ENCODE data around the gene VAMP8.
"Not testable (repeated sequence)": the region's sequence is repeated elsewhere in the genome, so short reads cannot be mapped to it uniquely, and the experiment has no call there.

VAMP8 gene

GRCh38 chr2:85589181-85589580, 11.8 kb downstream of the VAMP8 start:
- TF ChIP-seq NFRKB (IDR thresholded peaks at IDR 0.05) (no peak), FOXK2 (IDR thresholded peaks at IDR 0.05) (no peak), L3MBTL2 (conservative IDR thresholded peaks at IDR 0.05) (no peak), BHLHE40 (IDR thresholded peaks at IDR 0.05; ENCODE audit: borderline replicate concordance) (no peak), CTBP1 (IDR thresholded peaks at IDR 0.05; ENCODE audit: borderline replicate concordance) (no peak), PKNOX1 (IDR thresholded peaks at IDR 0.05) (no peak), ZNF384 (IDR thresholded peaks at IDR 0.05) (no peak), SP1 (IDR thresholded peaks at IDR 0.05) (no peak), LEF1 (IDR thresholded peaks at IDR 0.05; ENCODE audit: borderline replicate concordance) (no peak)
- DNase-seq (ENCODE audit: extremely low spot score) = no peak
- CTCF ChIA-PET = no interaction called here
- POLR2A ChIA-PET = interaction anchor here (2.0 kb wide), 1 partner anchor 29 kb away, joined by 8 read pairs; the partner anchor contains the start of gene GGCX

DNA sequence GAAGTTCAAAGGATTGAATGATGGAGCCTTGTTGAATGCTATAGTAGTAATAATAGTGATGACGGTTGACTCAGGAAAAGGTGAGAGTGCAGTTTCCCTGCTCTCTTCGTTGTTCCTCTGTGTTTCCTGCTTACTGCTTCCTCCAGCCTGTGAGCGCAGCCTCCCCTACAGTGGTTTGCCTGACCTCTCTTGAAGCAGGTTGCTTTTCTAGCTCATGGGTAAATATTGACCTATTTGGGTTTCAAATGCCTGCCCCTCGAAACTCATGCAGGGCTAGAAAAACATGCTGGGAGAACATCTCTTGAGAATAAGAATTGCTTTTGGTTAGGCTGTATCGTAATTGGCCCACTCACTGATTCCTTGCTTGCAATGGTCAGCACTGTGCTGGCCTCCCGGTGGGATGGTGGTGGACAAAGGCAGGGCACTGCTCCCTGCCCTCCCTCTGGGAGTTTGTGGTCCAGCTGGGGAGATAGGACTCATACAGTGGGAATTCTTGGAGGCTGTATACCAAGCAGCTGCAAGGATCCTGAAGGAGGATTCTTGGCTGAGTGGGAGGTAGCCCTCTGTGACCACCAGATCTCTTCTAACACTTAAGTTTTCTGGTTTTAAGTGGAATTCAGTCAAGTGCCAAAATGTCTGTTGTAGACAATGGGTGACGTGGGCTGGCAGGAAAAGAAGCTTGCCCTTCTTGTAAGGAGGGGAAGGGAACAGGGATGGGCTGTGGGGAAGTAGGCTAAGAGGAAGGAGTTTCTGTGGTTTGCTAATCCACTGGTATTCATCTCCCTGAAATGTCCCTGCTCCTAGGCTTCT, 12.8 kb downstream of the VAMP8 start:
- POLR2A ChIA-PET = interaction anchor here (1.2 to 1.4 kb wide), 3 partner anchors 13 to 51 kb away, joined by 4 to 7 read pairs (median 4); partner anchors contain the start of genes C2orf68, MAT2A and TMEM150A
- TF ChIP-seq ARNT (IDR thresholded peaks at IDR 0.05) = no peak
- TF ChIP-seq HDGF (IDR thresholded peaks at IDR 0.05; ENCODE audit: borderline replicate concordance) = no peak
- TF ChIP-seq L3MBTL2 (conservative IDR thresholded peaks at IDR 0.05) = no peak
- no peak for TF ChIP-seq SUZ12 (IDR thresholded peaks at IDR 0.05)
- no peak for TF ChIP-seq CTBP1 (IDR thresholded peaks at IDR 0.05; ENCODE audit: borderline replicate concordance)
- no peak for TF ChIP-seq FOXM1 (IDR thresholded peaks at IDR 0.05; ENCODE audit: borderline replicate concordance)
- no peak for TF ChIP-seq FOXA1 (IDR thresholded peaks at IDR 0.05)
- TF ChIP-seq TARDBP (IDR thresholded peaks at IDR 0.05) = no peak
- no peak for TF ChIP-seq PKNOX1 (IDR thresholded peaks at IDR 0.05)
- TF ChIP-seq LEF1 (IDR thresholded peaks at IDR 0.05; ENCODE audit: borderline replicate concordance) = no peak
- TF ChIP-seq BHLHE40 (IDR thresholded peaks at IDR 0.05; ENCODE audit: borderline replicate concordance) = no peak
- TF ChIP-seq SP1 (IDR thresholded peaks at IDR 0.05) = no peak
- no peak for TF ChIP-seq FOXK2 (IDR thresholded peaks at IDR 0.05)
- no peak for TF ChIP-seq ELF4 (IDR thresholded peaks at IDR 0.05)
- no peak for TF ChIP-seq ZNF384 (IDR thresholded peaks at IDR 0.05)
- TF ChIP-seq NFRKB (IDR thresholded peaks at IDR 0.05) = no peak
- CTCF ChIA-PET = no interaction called here
- no peak for DNase-seq (ENCODE audit: extremely low spot score)

GRCh38 chr2:85590950-85591349, 13.6 kb downstream of the VAMP8 start:
- ChIA-PET CTCF (no interaction called here), POLR2A (interaction anchor here (1.2 to 1.4 kb wide), 3 partner anchors 12 to 52 kb away, joined by 4 to 7 read pairs (median 4); partner anchors contain the start of genes C2orf68, MAT2A and TMEM150A)
- no peak for TF ChIP-seq SP1 (IDR thresholded peaks at IDR 0.05)
- TF ChIP-seq ELF4 (IDR thresholded peaks at IDR 0.05) = no peak

GRCh38 chr2:85591563-85591962, 14.2 kb downstream of the VAMP8 start:
- CTCF ChIA-PET = no interaction called here
- TF ChIP-seq ELF4 (IDR thresholded peaks at IDR 0.05) (no peak), ARNT (IDR thresholded peaks at IDR 0.05) (no peak), PKNOX1 (IDR thresholded peaks at IDR 0.05) (no peak), FOXK2 (IDR thresholded peaks at IDR 0.05) (no peak), CTBP1 (IDR thresholded peaks at IDR 0.05; ENCODE audit: borderline replicate concordance) (no peak), ZNF384 (IDR thresholded peaks at IDR 0.05) (no peak), HDGF (IDR thresholded peaks at IDR 0.05; ENCODE audit: borderline replicate concordance) (no peak), L3MBTL2 (conservative IDR thresholded peaks at IDR 0.05) (no peak), NFRKB (IDR thresholded peaks at IDR 0.05) (no peak), BHLHE40 (IDR thresholded peaks at IDR 0.05; ENCODE audit: borderline replicate concordance) (no peak), SP1 (IDR thresholded peaks at IDR 0.05) (no peak), FOXA1 (IDR thresholded peaks at IDR 0.05) (no peak), LEF1 (IDR thresholded peaks at IDR 0.05; ENCODE audit: borderline replicate concordance) (no peak), TARDBP (IDR thresholded peaks at IDR 0.05) (no peak), SUZ12 (IDR thresholded peaks at IDR 0.05) (no peak), FOXM1 (IDR thresholded peaks at IDR 0.05; ENCODE audit: borderline replicate concordance) (no peak)
- POLR2A ChIA-PET = interaction anchor here (1.2 to 1.4 kb wide), 3 partner anchors 11 to 53 kb away, joined by 4 to 7 read pairs (median 4); partner anchors contain the start of genes C2orf68, MAT2A and TMEM150A
- DNase-seq (ENCODE audit: extremely low spot score) = no peak

More at GRCh38 chr2:85590950-85591349, 13.6 kb downstream of the VAMP8 start:
- no peak for DNase-seq (ENCODE audit: extremely low spot score)

- CTCF ChIA-PET; DNase-seq (ENCODE audit: extremely low spot score): not testable (repeated sequence)
- POLR2A ChIA-PET = interaction anchor here (0.9 kb wide), 1 partner anchor 14 kb away, joined by 4 read pairs; no protein-coding TSS in a partner anchor
Measured at GRCh38 chr2:85592299-85592698, 14.9 kb downstream of the VAMP8 start.

GRCh38 chr2:85593023-85593422, 15.6 kb downstream of the VAMP8 start:
- ChIA-PET POLR2A (interaction anchor here (0.6 to 3.2 kb wide), 3 partner anchors 7 to 24 kb away, joined by 3 to 28 read pairs (median 4); partner anchors contain the start of gene VAMP5), CTCF (no interaction called here)
- DNase-seq (ENCODE audit: extremely low spot score) = no peak
- TF ChIP-seq CTBP1 (IDR thresholded peaks at IDR 0.05; ENCODE audit: borderline replicate concordance) (no peak), LEF1 (IDR thresholded peaks at IDR 0.05; ENCODE audit: borderline replicate concordance) (no peak), ZNF384 (IDR thresholded peaks at IDR 0.05) (no peak), FOXA1 (IDR thresholded peaks at IDR 0.05) (no peak), HDGF (IDR thresholded peaks at IDR 0.05; ENCODE audit: borderline replicate concordance) (no peak), FOXK2 (IDR thresholded peaks at IDR 0.05) (no peak), SUZ12 (IDR thresholded peaks at IDR 0.05) (no peak), L3MBTL2 (conservative IDR thresholded peaks at IDR 0.05) (no peak), ELF4 (IDR thresholded peaks at IDR 0.05) (no peak), NFRKB (IDR thresholded peaks at IDR 0.05) (no peak), PKNOX1 (IDR thresholded peaks at IDR 0.05) (no peak), TARDBP (IDR thresholded peaks at IDR 0.05) (no peak), BHLHE40 (IDR thresholded peaks at IDR 0.05; ENCODE audit: borderline replicate concordance) (no peak), ARNT (IDR thresholded peaks at IDR 0.05) (no peak), FOXM1 (IDR thresholded peaks at IDR 0.05; ENCODE audit: borderline replicate concordance) (no peak), SP1 (IDR thresholded peaks at IDR 0.05) (no peak)
